ENCODE results near the gene HES3.

DNA sequence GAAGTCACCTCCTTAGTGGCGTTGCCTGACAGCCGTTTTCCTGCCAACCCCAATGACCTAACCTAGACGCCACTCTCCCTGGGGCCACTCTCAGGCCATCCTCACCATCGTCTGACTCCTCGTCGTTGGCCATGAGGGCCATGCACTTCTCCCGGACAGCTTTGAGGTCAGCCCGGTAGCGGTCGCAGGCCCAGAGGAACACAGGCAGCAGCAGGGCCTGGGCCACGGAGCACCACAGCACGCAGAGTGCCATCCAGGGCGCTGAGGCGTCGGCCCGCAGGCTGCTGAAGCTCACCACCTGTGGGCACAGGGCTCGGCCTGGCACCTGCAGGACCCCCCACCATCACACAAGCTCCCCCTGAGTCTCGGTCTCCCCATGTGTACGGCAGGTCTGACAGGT lies 7.3 kb downstream of the HES3 start:
- TF ChIP-seq POLR2A (IDR thresholded peaks at IDR 0.05; ENCODE audit: low read depth) (no peak), EP300 (IDR thresholded peaks at IDR 0.05) (no peak)
- TF ChIP-seq, protein P1, sequence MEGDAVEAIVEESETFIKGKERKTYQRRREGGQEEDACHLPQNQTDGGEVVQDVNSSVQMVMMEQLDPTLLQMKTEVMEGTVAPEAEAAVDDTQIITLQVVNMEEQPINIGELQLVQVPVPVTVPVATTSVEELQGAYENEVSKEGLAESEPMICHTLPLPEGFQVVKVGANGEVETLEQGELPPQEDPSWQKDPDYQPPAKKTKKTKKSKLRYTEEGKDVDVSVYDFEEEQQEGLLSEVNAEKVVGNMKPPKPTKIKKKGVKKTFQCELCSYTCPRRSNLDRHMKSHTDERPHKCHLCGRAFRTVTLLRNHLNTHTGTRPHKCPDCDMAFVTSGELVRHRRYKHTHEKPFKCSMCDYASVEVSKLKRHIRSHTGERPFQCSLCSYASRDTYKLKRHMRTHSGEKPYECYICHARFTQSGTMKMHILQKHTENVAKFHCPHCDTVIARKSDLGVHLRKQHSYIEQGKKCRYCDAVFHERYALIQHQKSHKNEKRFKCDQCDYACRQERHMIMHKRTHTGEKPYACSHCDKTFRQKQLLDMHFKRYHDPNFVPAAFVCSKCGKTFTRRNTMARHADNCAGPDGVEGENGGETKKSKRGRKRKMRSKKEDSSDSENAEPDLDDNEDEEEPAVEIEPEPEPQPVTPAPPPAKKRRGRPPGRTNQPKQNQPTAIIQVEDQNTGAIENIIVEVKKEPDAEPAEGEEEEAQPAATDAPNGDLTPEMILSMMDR (IDR thresholded peaks at IDR 0.05) = no peak
